Testis (tissue), 2 donors: ENCODE measurements around the gene ELAC2.

Source experiments
- POLR2A ChIP-seq: fragments of 450-650 bp; IDR thresholded peaks from one replicate; pipeline ENCODE4 v1.6.1; 2017; ENCODE audit warnings: antibody characterized with exemption, mild to moderate bottlenecking, moderate library complexity
- TF ChIP-seq, protein P1 (sequence below), 3 experiments: fragments of 450-650 bp in 2 of 3; fragments of 200-600 bp in 1 of 3; sonication (generic) in 1 of 3; IDR thresholded peaks; one replicate each; pipeline ENCODE4 v1.5.1; 2016 to 2019; ENCODE audit warnings: antibody characterized with exemption in 3 of 3, mild to moderate bottlenecking in 2 of 3, moderate library complexity in 1 of 3

GRCh38 chr17:12979246-12979645, 38.6 kb downstream of the ELAC2 start:
- no peak for TF ChIP-seq POLR2A
- TF ChIP-seq, protein P1, sequence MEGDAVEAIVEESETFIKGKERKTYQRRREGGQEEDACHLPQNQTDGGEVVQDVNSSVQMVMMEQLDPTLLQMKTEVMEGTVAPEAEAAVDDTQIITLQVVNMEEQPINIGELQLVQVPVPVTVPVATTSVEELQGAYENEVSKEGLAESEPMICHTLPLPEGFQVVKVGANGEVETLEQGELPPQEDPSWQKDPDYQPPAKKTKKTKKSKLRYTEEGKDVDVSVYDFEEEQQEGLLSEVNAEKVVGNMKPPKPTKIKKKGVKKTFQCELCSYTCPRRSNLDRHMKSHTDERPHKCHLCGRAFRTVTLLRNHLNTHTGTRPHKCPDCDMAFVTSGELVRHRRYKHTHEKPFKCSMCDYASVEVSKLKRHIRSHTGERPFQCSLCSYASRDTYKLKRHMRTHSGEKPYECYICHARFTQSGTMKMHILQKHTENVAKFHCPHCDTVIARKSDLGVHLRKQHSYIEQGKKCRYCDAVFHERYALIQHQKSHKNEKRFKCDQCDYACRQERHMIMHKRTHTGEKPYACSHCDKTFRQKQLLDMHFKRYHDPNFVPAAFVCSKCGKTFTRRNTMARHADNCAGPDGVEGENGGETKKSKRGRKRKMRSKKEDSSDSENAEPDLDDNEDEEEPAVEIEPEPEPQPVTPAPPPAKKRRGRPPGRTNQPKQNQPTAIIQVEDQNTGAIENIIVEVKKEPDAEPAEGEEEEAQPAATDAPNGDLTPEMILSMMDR (IDR thresholded peaks at IDR 0.05), result no peak
